NCI-H2107 treated with DMSO at 0.1 percent for 48 hours (cell line): ENCODE data around the gene TAMM41.
"Not testable (repeated sequence)": the region's sequence is repeated elsewhere in the genome, so short reads cannot be mapped to it uniquely, and the experiment has no call there.

Experiments used
- DNase-seq: peaks from one replicate; lab custom pipeline; 2025; ENCODE audit not compliant: unreplicated experiment; lab: John Stamatoyannopoulos, UW

TAMM41 gene, protein sequence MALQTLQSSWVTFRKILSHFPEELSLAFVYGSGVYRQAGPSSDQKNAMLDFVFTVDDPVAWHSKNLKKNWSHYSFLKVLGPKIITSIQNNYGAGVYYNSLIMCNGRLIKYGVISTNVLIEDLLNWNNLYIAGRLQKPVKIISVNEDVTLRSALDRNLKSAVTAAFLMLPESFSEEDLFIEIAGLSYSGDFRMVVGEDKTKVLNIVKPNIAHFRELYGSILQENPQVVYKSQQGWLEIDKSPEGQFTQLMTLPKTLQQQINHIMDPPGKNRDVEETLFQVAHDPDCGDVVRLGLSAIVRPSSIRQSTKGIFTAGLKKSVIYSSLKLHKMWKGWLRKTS

DNA sequence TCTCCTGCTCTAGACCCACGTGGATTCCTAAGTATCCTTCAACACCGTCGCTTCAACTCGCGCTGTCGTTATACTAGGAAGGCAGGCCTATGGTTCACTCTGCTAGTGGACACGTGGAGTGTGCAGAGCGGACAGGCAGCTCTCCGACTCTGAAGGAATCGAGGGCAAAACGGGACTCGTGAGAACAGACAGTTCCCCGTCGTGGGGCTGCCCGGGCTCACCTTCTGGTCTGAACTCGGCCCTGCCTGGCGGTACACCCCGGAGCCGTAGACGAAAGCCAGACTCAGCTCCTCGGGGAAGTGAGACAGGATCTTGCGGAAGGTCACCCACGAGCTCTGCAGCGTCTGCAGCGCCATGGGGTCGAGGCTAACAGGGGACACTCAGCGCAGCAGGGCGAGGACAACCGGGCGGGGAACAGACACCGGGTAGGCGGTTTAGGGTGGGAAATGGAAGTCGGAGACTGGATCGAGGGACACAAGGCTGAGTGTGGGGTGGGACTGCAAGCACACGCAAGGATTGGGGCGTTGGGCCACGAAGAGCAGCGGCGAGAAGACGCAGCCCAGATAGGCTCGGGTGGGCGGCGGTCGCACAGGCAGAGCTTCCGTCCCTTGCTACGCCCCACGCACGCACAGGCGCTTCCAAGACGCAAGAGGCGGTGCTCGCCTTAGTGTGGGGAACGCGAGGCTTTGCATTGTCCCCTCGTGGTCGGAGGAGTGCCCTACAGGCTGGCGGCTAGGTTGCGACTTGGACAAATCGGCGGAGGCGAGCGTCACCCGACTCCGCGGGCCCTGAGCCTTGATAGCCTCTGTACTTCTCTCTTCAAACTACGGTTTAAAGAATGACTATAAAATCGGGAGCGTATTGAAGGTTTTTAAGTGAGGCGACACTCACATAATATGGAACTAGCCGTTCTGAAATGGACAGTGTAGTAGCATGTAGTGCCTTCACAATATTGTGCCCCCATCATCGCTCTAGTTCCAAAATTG, at the start of gene TAMM41:
TSS of gene TAMM41 (minus strand) at position 605 of the 986 bp plus-strand sequence. CDS start at position 356, 249 bp downstream.
- peak; percentile 43 for DNase-seq

GRCh38 chr3:11878837-11879236, 32.2 kb upstream of the TAMM41 start:
- peak; percentile 6 for DNase-seq

DNA sequence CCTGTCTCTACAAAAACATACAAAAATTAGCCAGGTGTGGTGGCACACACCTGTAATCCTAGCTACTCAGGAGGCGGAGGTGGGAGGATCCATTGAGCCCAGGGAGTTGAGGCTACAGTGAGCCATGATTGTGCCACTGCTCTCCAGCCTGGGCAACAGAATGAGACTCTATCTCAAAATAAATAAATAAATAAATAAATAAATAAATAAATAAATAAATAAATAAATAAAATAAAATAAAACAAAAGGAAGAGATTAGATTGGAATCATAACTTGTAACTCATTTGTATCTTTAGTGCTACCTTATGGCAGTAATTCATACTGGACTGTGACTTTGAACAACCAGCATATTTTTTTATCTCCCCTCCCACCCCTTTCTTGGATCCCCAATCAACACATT, 28.0 kb upstream of the TAMM41 start:
- DNase-seq: not testable (repeated sequence)

GRCh38 chr3:11863739-11864138, 17.1 kb upstream of the TAMM41 start:
- DNase-seq: not testable (repeated sequence)

- DNase-seq: not testable (repeated sequence)
These were observed 15.9 kb upstream of the TAMM41 start for GRCh38 chr3:11862584-11862983.

GRCh38 chr3:11862145-11862544, 15.5 kb upstream of the TAMM41 start:
- DNase-seq: not testable (repeated sequence)

GRCh38 chr3:11860213-11860612, 13.5 kb upstream of the TAMM41 start:
- not testable (repeated sequence) for DNase-seq

- no peak for DNase-seq
These were observed 6.8 kb upstream of the TAMM41 start for GRCh38 chr3:11853450-11853849.

DNA sequence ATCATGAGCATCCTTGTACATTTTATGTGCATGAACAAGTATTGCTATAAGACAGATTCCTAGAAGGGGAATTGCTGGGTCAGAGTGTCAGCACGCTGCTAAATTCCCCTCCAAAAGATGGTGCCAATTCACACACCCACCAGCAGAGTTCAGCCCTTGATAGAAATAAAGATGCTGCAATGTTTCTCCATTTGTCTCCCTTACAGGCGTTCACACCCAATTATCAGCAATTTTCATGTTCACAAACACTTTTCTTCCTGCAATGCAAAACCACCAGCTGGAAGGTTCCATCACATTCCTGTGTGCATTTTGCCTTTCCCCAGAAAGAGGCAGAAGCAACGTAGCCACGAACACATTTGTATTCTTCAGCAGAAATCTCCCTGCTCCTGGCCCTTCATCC, 3.3 kb upstream of the TAMM41 start:
- no peak for DNase-seq

GRCh38 chr3:11847607-11848006, 922 bp upstream of the TAMM41 start:
- DNase-seq: no peak

DNA sequence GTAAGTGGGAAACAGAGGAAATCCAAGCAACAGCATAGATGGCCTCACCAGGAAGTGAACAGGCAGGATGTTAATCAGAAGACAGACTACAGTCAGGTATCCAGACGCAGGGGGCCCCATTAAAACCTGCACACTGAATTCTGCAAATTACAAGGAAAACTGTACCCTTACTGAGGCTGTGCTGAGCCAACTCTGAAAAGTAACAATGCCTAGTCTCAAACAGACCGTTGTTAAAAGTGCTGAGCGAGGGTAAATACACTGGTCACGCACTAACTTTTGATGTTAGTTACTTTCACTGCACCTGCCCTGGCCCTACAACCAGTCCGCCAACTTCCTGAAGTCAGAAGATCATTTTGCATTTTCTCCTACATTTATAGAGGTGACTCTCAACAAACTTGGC, 1.0 kb downstream of the TAMM41 start:
- no peak for DNase-seq

GRCh38 chr3:11844891-11845290, 1.8 kb downstream of the TAMM41 start:
- no peak for DNase-seq

DNA sequence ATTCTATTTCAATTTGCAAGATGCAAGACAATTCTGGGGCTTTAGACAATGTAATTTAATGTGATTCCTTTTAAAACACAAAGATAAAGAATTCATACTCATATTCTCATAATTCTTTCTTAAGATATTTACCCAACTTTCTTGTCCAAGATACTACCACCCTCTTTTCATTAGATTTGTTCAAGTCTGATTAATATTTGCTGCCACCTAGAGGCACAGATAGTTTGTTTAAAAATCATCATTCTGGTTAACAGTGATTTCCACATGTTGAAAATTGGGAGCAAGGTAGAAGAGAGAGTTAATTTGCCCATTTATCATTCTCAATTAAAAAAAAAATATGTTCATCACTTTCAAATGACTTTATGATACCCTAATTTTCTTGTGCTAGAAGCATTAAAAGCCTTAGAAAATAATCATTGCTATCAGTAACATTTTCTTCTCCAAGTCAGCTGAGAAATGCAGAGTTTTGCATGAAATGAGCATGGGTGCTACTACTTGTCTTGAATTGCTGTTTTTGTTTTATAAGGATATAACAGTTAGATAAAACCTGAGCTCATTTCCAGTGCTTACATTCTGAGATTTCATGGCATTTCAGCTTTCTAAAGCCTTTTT, 11.6 kb downstream of the TAMM41 start:
- DNase-seq: peak; percentile 1

DNA sequence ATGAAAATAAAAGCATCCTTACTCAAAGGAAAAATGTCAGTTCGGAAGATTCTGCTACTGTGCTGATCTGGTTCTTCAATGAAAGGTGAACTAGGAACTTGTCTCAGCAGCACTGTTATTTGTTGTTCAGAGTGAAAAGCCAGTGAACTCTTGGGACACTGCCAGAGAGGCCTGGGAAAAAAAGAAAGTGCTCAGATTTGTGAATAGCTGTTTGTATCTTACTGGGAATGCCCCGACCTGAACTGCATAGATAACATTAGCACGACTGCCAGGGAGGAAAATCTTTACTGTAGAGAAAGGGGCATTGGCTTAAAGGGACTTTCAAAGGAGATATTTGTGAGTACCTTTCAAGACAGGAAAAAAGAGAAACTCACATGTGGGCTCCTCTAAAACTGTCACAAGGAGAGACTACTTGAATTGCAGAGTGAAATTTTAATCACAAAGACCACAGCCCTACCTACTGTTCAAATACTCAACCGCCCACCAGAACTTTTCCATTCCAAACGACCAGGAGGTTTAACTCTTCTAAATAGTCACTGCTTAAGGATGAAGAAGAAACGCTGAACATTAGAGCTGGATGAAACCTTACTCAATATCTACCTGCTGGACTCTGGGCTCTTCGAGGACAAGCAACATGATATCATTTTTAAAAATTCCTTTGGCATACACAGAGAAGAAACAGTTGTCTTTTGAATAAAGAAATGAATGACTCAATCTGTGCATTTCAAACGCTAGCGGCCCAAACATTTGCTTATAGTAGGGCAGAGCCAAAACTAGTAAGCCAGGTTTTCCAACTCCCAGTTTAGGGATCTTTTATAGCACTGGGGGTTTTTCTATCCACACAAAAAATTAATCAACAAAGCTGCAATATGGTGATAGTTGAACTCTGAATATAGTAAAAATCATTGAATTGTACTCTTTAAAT, 13.4 kb downstream of the TAMM41 start:
- DNase-seq: no peak

- no peak for DNase-seq
These were observed 17.3 kb downstream of the TAMM41 start for GRCh38 chr3:11829416-11829815.

GRCh38 chr3:11826628-11827265, 19.9 kb downstream of the TAMM41 start:
- DNase-seq: no peak

DNA sequence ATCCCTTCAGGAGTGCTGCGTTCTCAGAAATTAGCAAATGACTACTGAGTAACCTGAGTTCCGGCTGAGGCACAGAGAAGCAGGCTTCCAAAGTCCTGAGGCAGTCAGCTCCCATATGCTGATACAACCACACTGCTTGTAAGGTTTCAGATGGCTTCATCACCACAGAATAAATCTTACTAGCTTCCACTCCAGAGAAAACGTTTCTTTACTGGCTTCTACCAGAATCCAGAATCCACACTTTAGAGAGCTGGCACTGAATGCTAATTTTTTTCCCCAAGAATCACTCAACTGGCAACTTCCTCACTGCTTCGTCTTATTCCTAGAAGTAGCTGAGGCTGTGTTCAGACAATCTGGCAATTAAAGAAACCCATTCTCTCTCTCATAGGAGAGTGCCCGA, 21.4 kb downstream of the TAMM41 start:
- DNase-seq: no peak

DNA sequence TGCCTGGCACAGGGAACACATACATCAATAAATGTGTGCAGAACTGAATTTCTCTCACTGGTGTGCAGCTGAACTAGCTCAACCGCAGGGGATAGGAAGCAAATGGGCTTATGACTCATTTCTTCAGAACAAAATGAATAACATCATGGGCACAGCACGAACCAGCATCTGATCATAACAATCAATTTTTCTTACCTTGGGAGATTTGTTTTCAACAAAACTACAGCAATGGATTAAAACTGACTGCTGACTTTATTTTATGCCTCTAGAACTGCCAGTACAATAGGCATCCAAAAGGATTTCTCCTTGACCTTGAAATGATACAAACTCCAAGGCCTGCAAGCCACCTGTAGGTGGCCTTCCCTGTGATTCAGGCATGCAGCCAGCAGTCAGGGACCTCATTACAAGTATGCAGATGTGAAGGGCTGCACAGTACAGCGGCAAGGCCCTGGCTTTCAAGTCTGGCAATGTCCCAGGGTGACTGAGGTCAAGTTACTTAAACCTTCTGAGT, 26.1 kb downstream of the TAMM41 start:
- DNase-seq: no peak

DNA sequence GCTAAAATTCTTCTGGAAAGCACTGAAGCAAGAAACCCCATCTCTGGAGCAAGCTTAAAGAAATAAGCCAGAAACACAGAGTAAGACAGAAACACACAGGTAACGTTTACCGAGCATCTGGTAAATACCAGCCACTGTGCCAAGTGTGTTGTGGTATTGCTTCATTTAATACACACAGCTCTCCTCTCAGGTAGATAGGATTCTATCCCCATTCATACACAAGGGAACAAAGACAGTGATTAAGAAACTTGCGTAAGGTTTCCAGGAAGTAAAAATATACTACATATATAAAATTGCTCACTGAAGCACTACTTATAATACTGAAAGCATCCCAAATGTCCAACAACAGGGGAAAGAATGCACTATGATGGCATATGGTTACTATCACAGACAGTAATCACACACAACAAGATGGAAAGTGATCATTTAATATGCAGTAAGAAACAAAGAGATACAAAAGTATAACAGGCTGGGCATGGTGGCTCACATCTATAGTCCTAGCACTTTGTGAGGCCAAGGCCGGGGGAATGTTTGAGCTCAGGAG, 27.5 kb downstream of the TAMM41 start:
- no peak for DNase-seq
